Prostate gland (tissue), 2 donors: ENCODE measurements around the gene SH3BP4.

Experiments
- POLR2AphosphoS5 ChIP-seq: sonication (generic); formaldehyde crosslinking; IDR thresholded peaks from one replicate; pipeline ENCODE4 v1.6.1; 2017; ENCODE audit warnings: antibody characterized with exemption
- TF ChIP-seq, protein P1 (sequence below), 4 experiments: fragments of 200-600 bp in 2 of 4; fragments of 450-650 bp in 2 of 4; sonication (generic) in 2 of 4; IDR thresholded peaks; 1 replicate in 3 of 4; 2 replicates in 1 of 4; pipeline ENCODE4 v1.5.1; 2016 to 2019; ENCODE audit warnings: antibody characterized with exemption in 4 of 4, mild to moderate bottlenecking in 2 of 4, moderate library complexity in 2 of 4

DNA sequence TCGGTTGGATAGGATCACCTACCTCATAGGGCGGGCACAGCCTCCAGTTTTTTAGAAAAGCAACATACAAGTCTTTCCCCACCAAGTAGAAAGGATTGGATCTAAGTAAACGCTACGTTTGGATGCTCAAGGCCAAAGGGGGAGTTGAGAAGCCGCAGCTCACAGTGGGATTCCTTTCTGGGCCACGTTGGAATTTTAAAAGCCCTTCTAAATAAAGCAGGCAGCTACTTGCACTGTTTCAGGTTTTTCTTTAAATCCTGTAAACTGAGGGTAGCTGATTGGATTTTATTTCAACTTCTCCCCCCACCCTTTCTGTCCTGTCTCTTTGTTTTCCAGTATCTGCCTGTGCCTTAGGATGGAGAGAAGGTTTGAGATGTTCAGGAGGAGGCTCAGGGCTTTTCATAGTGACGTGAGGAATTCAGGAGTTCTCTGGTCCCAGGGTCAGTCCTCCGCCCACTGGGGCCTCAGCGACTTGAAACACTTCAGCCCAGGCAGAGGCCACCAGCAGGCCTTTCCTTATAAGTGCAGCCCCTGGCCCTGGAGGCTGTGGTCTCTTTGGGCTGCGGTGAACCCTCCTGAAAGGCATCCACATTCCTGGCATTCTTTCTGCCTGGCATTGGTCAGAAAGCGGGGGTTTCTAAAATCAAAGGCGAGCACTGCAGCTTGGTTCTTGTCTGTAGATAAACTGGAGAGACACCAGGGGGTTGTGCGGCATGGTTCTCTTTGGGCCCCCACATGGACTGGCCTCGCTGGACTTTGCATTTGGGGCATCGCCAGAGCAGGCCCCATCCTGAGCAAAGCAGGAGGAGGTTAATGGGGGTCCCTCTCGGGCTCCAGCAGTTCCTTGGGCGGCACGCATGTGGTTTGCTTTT lies 44.5 kb downstream of the SH3BP4 start:
- TF ChIP-seq, protein P1, sequence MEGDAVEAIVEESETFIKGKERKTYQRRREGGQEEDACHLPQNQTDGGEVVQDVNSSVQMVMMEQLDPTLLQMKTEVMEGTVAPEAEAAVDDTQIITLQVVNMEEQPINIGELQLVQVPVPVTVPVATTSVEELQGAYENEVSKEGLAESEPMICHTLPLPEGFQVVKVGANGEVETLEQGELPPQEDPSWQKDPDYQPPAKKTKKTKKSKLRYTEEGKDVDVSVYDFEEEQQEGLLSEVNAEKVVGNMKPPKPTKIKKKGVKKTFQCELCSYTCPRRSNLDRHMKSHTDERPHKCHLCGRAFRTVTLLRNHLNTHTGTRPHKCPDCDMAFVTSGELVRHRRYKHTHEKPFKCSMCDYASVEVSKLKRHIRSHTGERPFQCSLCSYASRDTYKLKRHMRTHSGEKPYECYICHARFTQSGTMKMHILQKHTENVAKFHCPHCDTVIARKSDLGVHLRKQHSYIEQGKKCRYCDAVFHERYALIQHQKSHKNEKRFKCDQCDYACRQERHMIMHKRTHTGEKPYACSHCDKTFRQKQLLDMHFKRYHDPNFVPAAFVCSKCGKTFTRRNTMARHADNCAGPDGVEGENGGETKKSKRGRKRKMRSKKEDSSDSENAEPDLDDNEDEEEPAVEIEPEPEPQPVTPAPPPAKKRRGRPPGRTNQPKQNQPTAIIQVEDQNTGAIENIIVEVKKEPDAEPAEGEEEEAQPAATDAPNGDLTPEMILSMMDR (IDR thresholded peaks at IDR 0.05) = no peak
- peak; percentile 50 for TF ChIP-seq POLR2AphosphoS5
